Neural cell (in vitro differentiated cells): ENCODE results near the gene DDX25.
"Not testable (repeated sequence)": the region's sequence is repeated elsewhere in the genome, so short reads cannot be mapped to it uniquely, and the experiment has no call there.

Experiments used
- EP300 ChIP-seq: fragments of 450-650 bp; conservative IDR thresholded peaks from 2 replicates; pipeline ENCODE4 v1.6.1; 2014; ENCODE audit warnings: antibody characterized with exemption, mild to moderate bottlenecking, moderate library complexity; ENCODE audit not compliant: poor library complexity, severe bottlenecking
- MXI1 ChIP-seq: fragments of 450-650 bp; conservative IDR thresholded peaks from 2 replicates; pipeline ENCODE4 v1.6.1; 2014; ENCODE audit warnings: antibody characterized with exemption, mild to moderate bottlenecking; ENCODE audit not compliant: poor library complexity, severe bottlenecking
- POLR2AphosphoS5 ChIP-seq: IDR thresholded peaks from 2 replicates; pipeline ENCODE4 v1.6.1; 2012
- RAD21 ChIP-seq: fragments of 450-650 bp; conservative IDR thresholded peaks from 2 replicates; pipeline ENCODE4 v1.6.1; 2014; ENCODE audit warnings: antibody characterized with exemption, mild to moderate bottlenecking, moderate library complexity
- SMC3 ChIP-seq: fragments of 450-650 bp; conservative IDR thresholded peaks from 2 replicates; pipeline ENCODE4 v1.6.1; 2014; ENCODE audit warnings: antibody characterized with exemption, mild to moderate bottlenecking, moderate library complexity; ENCODE audit not compliant: poor library complexity
- TF ChIP-seq, protein P1 (sequence below): fragments of 450-650 bp; IDR thresholded peaks from 2 replicates; pipeline ENCODE4 v1.5.1; 2014; ENCODE audit warnings: antibody characterized with exemption, mild to moderate bottlenecking, moderate library complexity; ENCODE audit not compliant: poor library complexity, severe bottlenecking

GRCh38 chr11:125862786-125863185 is 41.5 kb upstream of the DDX25 start:
- TF ChIP-seq RAD21, SMC3, MXI1, POLR2AphosphoS5, EP300: not testable (repeated sequence)
- TF ChIP-seq, protein P1, sequence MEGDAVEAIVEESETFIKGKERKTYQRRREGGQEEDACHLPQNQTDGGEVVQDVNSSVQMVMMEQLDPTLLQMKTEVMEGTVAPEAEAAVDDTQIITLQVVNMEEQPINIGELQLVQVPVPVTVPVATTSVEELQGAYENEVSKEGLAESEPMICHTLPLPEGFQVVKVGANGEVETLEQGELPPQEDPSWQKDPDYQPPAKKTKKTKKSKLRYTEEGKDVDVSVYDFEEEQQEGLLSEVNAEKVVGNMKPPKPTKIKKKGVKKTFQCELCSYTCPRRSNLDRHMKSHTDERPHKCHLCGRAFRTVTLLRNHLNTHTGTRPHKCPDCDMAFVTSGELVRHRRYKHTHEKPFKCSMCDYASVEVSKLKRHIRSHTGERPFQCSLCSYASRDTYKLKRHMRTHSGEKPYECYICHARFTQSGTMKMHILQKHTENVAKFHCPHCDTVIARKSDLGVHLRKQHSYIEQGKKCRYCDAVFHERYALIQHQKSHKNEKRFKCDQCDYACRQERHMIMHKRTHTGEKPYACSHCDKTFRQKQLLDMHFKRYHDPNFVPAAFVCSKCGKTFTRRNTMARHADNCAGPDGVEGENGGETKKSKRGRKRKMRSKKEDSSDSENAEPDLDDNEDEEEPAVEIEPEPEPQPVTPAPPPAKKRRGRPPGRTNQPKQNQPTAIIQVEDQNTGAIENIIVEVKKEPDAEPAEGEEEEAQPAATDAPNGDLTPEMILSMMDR: not testable (repeated sequence)
